HG02623 (cell line): ENCODE results near the gene TMEM170B.
A peak's percentile ranks its signal among the peaks of the same experiment; 100 is the strongest.

Experiments
- ATAC-seq: cut with Tn5 transposase; IDR thresholded peaks from one replicate; pipeline ENCODE4 v1.9.1; 2021; ENCODE audit warnings: moderate library complexity; ENCODE audit not compliant: unreplicated experiment

The TMEM170B gene

DNA sequence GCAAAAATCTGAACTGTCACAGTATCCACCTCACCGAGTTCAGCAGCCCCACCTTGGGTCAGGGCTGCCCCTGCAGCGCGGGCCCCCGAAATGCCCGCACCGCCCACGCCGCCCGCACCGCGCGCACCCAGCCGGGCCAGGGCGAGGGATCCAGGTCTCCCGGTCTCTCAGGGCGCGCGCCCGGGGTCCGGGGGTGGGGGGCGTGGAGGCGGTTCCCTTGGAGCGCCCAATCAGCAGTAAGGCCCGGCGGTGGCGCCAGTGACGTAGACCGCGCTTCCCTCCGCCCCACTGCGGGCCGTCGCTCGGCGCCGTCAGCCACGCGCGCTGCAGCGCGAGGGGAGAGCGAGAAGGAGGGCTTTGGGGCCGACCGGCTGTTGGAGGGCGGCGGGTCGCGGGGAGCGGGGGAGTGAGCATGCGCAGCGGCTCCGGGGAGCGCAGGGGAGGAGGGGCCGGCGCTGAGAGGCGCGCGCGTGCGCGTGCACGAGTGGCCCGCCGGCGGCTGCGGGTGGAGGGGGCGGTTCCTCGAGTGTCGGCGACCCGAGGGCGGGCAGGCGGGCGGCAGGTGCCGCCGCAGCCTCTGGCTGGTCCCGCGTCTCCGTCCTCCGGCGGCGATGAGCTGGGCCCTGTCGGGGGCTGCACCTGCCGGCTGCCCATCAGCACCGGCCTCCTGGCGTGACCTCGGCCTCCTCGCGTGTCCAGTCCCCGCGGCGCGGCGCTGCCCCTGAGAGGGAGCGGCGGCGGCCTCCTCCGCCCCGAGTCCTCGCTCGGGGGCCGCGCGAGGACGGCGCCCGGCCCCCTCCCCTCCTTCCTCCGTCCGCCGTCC, at the start of gene TMEM170B:
TSS of gene TMEM170B (plus strand) at position 521 of the 823 bp plus-strand sequence. CDS start 529 bp downstream, outside the sequence.
- ATAC-seq: peak; percentile 96

DNA sequence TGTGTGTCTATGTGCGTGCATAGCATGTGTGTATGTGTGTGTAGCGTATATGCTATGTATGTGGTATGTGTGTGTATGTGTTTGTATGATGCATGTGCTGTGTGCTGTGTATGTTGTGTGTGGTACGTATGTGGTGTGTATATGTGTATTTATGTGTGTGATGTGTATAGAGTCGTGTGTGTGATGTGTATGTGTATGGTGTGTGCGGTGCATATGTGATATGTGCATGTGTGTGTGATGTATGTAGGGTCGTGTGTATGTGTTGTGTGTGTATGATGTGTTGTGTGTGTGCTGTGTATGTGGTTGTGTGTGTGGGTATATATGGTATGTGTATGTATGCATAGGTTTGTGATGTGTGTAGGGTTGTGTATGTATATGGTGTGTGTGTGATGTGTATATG, 46.6 kb upstream of the TMEM170B start:
- ATAC-seq: no peak

DNA sequence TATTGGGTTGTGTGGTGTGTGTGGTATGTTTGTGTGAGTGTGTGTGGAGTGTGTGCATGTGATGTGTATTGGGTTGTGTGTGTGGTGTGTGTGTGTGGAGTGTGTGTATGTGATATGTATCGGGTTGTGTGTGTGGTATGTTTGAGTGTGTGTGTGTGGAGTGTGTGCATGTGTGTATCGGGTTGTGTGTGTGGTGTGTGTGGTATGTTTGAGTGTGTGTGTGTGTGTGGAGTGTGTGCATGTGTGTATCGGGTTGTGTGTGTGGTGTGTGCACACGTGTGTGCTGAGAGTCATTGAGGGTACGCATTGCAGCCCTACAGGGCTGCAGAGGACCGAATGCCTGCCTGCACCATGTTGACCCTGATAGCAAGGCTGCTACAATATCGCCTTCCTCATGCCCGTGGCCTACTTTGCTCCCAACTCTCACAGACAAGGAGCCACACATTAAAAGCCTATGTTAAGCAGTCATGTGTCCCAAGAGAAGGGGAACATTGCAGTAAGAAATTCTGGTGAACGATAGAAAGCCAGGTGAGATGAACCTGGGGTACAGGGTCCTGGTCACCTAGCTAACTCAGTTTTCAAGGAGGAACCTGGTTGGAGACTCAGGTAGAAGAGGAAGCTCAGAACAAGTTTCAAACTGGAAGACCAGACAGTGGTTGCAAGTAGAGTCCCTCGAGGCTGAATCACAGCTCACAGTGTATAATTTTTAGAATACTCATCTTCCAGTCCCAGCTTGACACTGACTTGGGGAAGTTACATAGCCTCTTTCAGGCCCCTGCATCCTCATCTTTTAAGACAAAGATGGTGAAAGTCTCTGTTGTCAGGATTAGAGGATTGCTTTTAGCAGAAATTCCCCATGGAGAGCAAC, 45.7 kb upstream of the TMEM170B start:
- ATAC-seq: no peak

GRCh38 chr6:11492464-11493290, 44.9 kb upstream of the TMEM170B start:
- ATAC-seq: no peak

DNA sequence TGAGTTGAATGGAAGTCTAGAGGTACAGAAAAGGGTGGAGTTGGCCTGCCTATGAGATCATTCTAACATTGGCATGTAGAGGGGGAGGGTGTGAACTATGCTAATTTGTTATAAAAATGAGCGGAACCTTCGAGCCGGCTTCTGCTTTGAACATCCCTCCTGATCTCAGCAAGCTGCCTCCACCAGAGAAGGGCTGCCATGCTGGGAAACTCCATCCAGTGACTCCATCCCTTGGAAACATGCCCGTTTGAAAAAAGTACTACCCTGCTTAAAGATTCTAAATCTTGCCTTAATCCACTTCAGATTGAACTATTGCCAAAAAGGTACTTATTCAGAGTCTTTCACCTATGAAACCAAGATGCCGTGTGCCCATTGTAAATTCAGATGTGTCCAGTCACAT, 43.6 kb upstream of the TMEM170B start:
- ATAC-seq: no peak

DNA sequence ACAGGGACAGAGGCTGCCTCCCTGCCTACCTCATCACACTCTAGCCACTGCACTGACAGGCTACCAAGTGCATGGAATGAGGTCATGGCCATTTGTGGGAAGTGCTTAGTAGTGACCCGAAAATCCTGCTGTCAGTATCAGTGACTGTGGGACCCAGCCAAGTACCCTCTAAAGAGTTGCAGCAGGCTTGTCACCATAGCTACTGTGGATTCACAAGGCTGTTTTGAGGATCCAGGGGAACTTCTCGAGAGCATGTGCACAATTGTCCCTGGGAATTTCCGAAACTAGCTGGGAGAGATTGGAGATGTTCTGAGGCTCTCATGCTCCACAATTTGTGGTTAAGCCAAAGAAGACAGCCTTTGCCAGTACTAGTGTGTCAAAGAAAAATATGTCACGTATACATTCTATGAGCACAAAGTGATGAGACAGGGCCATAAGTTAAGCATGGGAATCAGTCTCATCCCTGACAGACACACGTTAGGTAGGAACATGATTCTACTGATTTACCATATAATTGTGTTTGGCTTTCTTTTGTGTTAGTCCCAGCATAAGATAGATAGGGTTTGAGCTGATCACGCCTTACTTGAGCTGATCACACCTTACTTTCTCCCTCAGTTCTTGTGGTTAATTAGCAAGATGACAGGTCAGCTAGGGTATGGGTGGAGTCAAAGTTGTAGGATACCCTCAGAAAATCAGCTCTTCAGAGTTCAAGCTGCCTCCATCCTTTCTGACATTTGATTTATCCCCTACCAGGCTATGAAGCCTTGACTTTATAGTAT, 42.6 kb upstream of the TMEM170B start:
- ATAC-seq: no peak

GRCh38 chr6:11495565-11496145, 41.9 kb upstream of the TMEM170B start:
- no peak for ATAC-seq

DNA sequence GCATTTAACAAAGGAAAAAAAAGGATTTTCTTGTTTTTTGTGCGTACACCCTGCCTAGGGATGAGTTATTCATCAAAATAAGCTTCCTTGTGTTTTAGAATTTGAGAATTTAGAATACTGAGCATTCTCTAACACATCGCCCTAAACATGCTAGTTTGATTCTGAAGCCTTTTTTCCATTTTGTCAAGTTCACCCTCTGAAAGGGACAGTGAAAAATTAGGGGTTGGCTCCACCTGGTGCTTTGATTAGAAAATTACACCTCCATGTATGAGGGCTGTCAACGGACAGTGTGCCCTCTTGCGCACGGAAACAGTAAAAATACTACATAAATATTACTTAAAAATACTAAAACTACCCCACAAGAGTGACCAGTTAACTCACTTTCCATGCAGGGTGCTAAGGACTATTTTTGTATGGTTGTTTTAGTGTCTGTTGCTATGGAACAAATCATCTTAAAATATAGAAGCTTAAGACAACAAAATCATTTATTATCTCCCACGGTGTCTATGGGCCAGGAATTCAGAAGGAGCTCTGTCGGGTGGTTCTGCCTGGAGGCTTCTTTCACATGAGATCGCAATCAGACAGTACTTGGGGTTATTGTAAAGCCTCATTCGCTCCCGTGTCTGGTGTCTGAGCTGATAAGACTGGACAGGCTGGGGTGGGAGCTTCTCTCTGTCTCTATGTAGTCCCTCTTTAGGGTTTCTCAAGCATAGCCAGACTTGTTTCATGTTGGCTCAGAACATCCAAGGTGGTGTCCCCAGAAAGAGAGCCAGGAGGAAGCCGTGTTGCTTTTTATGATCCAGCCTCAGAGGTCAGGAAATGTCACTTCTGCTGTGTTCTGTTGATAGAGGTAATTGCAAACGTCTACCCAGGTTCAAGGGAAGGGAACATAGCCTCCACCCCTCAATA, 41.1 kb upstream of the TMEM170B start:
- ATAC-seq: peak; percentile 44

GRCh38 chr6:11497107-11497506, 40.4 kb upstream of the TMEM170B start:
- no peak for ATAC-seq

- no peak for ATAC-seq
Measured at GRCh38 chr6:11497881-11498280, 39.7 kb upstream of the TMEM170B start.

DNA sequence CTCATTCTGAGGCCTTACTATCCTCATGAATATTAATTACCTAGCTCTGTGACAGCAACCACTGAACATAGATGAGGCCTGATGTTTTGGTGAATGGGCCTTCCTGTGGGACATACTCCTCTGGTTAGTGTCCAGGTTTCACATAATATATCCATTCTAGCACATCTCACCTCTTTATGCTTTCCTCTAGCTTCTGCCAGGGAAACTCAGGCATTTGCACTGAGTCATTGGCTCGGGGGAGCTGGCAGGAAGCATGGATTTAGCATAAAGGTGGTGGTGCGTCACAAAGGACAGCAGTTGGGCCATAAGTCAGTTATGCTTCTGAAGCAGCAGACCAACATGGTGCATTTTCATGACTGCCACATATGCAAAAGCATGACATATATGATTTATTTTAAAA, 37.5 kb upstream of the TMEM170B start:
- ATAC-seq: no peak

- no peak for ATAC-seq
Measured at GRCh38 chr6:11509471-11509870, 28.1 kb upstream of the TMEM170B start.

- ATAC-seq: peak; percentile 84
Measured at GRCh38 chr6:11514672-11515071, 22.9 kb upstream of the TMEM170B start.

DNA sequence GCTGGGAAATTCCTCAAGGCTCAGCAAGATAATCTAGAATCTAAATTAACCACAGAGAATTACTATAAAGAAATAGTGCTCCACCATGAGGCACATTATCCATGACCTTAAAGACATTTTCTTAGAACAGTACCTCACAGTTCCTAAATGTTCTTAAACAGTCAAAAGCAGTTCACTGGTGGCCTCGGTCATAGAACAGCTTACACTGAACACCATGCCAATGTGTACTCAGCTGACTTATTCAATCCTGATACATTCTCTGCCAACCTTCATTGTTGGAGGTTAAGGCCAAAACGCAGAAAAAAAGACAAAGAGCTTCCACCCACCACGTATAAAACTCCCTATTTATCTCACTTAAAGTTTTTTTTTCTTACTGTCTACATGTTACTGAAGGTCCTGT, 21.8 kb upstream of the TMEM170B start:
- ATAC-seq: no peak

DNA sequence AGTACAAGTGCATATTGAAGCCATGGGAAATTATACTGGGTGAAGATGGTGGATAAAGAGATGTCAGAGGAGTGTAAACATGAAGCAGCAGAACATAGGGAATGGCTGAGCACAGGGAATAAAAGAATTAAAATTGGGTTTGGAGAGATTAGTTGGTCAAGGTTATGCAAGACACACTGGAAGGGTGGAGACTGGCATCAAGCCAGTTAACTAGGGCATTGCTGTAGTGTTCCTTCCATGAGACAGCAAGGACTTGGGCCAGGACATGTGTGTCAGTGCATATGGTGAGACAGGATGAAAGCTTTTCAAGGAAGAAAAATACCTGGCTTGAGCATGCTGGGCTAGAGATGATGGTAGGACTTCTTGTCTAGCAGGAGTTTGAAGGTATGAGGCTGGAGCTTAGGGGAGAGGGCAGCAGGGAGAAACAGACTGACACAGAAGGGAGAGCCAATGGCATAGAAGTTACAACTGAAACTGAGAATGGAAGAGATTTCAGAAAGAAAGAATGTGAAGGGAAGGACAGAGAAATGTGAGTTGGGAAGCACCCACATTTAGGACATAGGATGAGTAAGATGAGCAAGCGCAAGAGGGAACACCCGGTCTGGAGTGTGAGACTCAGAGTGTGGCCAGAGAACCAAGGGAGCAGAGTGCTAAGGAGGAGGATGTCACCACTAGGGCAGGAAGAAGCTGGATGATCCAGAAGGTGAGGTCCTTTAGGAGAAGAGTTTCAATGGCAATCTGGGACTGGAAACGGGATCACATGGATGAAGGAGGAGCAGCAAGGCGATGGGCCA, 14.5 kb upstream of the TMEM170B start:
- no peak for ATAC-seq

GRCh38 chr6:11525468-11526155, 11.9 kb upstream of the TMEM170B start:
- ATAC-seq: no peak

DNA sequence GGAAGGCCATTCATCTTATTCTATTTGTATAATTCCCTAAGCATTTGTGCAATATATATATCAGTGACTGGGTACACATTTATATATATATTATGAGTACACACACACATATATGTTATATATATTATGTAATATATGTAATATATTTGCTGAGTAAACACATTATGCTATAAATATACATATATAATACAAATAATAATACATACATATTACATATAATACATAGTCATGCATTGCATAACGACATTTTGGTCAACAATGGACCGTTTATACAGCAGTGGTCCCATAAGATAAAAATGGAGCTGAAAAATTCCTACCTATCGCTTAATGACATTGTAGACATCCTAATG, 11.4 kb upstream of the TMEM170B start:
- no peak for ATAC-seq
